ENCODE measurements around the gene AK8. TPM values are rescaled to one million over a fixed set of nuclear protein-coding genes. Genes with fewer than 3 reads are reported as not detected.

The AK8 gene
- total and polyA plus RNA-seq, 2 donors from 2014 or later: 6.2 to 6.3 TPM

DNA sequence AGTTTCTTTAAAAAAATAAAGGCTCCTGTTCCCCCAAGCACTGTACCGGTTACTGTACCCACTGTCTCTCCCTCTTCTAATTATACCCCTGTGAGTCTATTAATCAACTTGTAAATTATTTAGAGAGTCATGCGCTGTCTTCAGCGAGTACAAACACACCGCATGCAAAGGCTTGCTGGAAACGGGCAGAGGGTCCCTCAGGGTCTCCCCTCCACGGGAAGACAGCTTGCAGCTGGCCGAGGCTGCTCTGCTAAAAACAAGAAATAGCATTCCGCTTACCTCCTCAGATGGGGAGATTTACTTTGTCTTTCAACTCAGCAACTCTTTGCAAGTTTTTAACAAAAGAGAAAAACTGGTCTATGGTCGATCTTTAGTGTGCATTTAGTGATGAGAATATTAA is 71.8 kb downstream of the AK8 start:
- H3K27ac ChIP-seq (ENCODE audit: low read depth in 2 of 2, low read length in 2 of 2): no peak overlapping the region
- no peaks in the 10 kb centered on the region for H3K9me3 ChIP-seq (ENCODE audit: control insufficient read depth in 2 of 3, insufficient read depth in 1 of 3, low read length in 3 of 3)
- H3K9ac ChIP-seq (ENCODE audit: low read length in 3 of 3): no peak overlapping the region
- TF ChIP-seq, protein P1, sequence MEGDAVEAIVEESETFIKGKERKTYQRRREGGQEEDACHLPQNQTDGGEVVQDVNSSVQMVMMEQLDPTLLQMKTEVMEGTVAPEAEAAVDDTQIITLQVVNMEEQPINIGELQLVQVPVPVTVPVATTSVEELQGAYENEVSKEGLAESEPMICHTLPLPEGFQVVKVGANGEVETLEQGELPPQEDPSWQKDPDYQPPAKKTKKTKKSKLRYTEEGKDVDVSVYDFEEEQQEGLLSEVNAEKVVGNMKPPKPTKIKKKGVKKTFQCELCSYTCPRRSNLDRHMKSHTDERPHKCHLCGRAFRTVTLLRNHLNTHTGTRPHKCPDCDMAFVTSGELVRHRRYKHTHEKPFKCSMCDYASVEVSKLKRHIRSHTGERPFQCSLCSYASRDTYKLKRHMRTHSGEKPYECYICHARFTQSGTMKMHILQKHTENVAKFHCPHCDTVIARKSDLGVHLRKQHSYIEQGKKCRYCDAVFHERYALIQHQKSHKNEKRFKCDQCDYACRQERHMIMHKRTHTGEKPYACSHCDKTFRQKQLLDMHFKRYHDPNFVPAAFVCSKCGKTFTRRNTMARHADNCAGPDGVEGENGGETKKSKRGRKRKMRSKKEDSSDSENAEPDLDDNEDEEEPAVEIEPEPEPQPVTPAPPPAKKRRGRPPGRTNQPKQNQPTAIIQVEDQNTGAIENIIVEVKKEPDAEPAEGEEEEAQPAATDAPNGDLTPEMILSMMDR (IDR thresholded peaks at IDR 0.05; ENCODE audit: borderline replicate concordance, extremely low read depth, insufficient read depth): no peak
- H3K36me3 ChIP-seq (ENCODE audit: control insufficient read depth in 2 of 3, insufficient read depth in 3 of 3, low read length in 3 of 3): no peaks in the 10 kb centered on the region
- no peaks in the 10 kb centered on the region for H3K27me3 ChIP-seq (ENCODE audit: control insufficient read depth, insufficient read depth, low read length)
- peak in 2 of 5 donors; percentile 24 to 48 for DNase-seq
- H3K4me1 ChIP-seq (ENCODE audit: control insufficient read depth in 2 of 3, insufficient read depth in 2 of 3, low read depth in 1 of 3, low read length in 3 of 3): no peaks in the 10 kb centered on the region
- FAIRE-seq: no peak
- H3K4me3 ChIP-seq (ENCODE audit: low read length in 3 of 3): no peak overlapping the region
- intact Hi-C loops (cut with DNase I): no loop called here

DNA sequence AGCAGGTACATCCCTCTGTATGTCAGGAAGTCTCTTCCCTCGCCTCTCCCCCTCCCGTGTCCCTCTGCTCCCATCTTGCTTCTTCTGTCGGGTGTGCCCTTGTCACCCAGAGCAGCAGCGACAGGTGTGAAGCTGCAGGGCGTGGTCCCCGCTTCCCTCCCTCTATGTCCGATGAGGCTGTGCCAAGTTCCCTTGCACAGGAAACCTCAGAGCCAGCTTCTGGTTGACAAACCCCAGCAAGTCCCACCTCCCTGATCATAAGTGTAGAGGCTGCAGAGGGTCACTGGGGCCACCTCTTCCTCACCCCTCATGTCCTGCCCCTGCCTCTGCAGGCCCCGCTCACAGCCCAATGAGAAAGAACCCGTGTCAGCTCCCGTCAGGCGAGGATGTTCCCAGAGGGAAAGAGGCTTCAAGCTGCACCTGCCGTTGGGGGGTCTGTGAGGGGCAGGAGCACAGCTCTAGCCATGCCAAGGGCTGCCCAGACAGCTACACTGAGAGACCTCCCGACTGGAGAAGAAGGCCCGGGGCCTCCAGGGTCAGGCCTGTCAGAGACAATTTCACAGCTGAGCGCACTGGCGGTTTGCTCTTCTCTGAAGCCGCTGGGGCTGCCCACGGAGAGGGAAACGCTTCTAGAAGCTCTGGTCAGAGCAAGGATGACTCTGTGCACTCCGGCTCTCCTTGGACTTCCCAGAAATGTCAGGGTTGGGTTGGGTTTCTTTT is 73.3 kb downstream of the AK8 start:
- Histone ChIP-seq H3K9me3 (ENCODE audit: control insufficient read depth in 2 of 3, insufficient read depth in 1 of 3, low read length in 3 of 3) (no peaks in the 10 kb centered on the region), H3K4me1 (ENCODE audit: control insufficient read depth in 2 of 3, insufficient read depth in 2 of 3, low read depth in 1 of 3, low read length in 3 of 3) (no peaks in the 10 kb centered on the region), H3K9ac (ENCODE audit: low read length in 3 of 3) (no peak overlapping the region), H3K4me3 (ENCODE audit: low read length in 3 of 3) (no peak overlapping the region), H3K27me3 (ENCODE audit: control insufficient read depth, insufficient read depth, low read length) (no peaks in the 10 kb centered on the region), H3K36me3 (ENCODE audit: control insufficient read depth in 2 of 3, insufficient read depth in 3 of 3, low read length in 3 of 3) (no peaks in the 10 kb centered on the region), H3K27ac (ENCODE audit: low read depth in 2 of 2, low read length in 2 of 2) (no peak overlapping the region)
- FAIRE-seq (no peak), DNase-seq (peak in 4 of 5 donors; percentile 32 to 60 (median 57))
- intact Hi-C loops (cut with DNase I): no loop called here
- TF ChIP-seq, protein P1 (IDR thresholded peaks at IDR 0.05; ENCODE audit: borderline replicate concordance, extremely low read depth, insufficient read depth): no peak

DNA sequence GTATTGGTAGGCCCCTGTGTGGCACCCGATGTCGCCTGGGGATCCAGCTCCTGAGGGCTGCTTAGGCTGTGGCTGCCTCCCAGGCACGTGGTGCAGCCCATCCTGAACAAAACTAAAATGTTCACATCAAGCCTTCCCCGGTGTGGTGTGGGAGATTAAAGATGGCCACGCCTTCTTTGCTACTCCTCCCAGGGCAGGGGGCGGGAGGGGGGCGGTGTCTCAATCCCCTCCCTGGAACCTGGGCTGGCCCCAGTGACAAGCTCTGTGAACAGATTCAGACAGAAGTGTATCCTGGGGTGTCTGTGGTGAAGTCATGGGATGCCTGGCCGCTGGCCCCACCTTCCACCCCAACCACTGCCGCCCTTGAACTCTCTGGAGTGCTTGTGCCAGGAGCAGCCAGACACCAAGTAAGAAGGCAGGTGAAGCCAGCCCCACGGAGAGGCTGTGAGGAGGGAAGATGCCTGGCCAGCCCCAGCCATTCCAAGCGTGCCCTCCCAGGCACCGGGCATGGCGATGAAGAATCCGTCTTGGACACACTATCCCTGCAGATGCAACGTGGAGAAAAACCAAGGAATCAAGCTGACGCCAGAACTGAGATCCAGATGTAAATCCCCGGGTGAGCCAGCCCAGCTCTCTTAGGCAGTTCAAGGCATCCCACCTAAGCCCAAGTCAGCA is 75.8 kb downstream of the AK8 start:
- Histone ChIP-seq H3K27ac (ENCODE audit: low read depth in 2 of 2, low read length in 2 of 2) (no peak overlapping the region), H3K27me3 (ENCODE audit: control insufficient read depth, insufficient read depth, low read length) (no peaks in the 10 kb centered on the region), H3K4me3 (ENCODE audit: low read length in 3 of 3) (no peak overlapping the region), H3K9ac (ENCODE audit: low read length in 3 of 3) (no peak overlapping the region), H3K4me1 (ENCODE audit: control insufficient read depth in 2 of 3, insufficient read depth in 2 of 3, low read depth in 1 of 3, low read length in 3 of 3) (no peaks in the 10 kb centered on the region), H3K36me3 (ENCODE audit: control insufficient read depth in 2 of 3, insufficient read depth in 3 of 3, low read length in 3 of 3) (no peaks in the 10 kb centered on the region), H3K9me3 (ENCODE audit: control insufficient read depth in 2 of 3, insufficient read depth in 1 of 3, low read length in 3 of 3) (no peaks in the 10 kb centered on the region)
- DNase-seq (peak in 1 of 5 donors; percentile 29), FAIRE-seq (no peak)
- TF ChIP-seq, protein P1 (IDR thresholded peaks at IDR 0.05; ENCODE audit: borderline replicate concordance, extremely low read depth, insufficient read depth): no peak
- intact Hi-C loops (cut with DNase I): no loop called here
